Retina (tissue), 1 donor: ENCODE results near the gene PSKH1.
"Not testable (repeated sequence)": the region's sequence is repeated elsewhere in the genome, so short reads cannot be mapped to it uniquely, and the experiment has no call there.

Source experiments
- DNase-seq: peaks from one replicate; pipeline ENCODE4 v3.0.0-alpha.2; 2016

Gene PSKH1

GRCh38 chr16:67892899-67893742 lies at the start of gene PSKH1:
Gene PSKH1 (plus strand): TSS chr16:67893254. CDS start chr16:67908750, 15,496 bp downstream.
- peak; percentile 95 for DNase-seq

- DNase-seq, result no peak
Measured at GRCh38 chr16:67843343-67843765, 49.7 kb upstream of the PSKH1 start.

DNA sequence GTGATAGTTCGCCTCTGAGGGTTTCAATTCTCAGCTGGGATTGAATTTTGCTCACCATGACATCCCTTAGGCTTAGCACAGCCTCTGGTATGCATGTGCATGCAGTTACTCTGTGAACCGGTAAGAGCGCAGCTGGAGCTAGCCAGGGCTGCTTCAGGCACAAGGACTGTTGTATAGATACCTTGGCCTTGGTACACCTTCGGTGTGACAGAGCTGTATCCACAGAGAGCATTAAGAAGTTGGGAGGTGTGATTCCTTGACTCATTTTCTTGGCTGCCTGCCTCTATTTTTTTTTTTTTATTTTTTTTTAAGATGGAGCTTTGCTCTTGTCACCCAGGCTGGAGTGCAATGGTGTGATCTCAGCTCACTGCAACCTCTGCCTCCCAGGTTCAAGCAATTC lies 48.6 kb upstream of the PSKH1 start:
- no peak for DNase-seq

- DNase-seq, result no peak
Measured at GRCh38 chr16:67845291-67846062, 47.6 kb upstream of the PSKH1 start.

GRCh38 chr16:67846063-67846319 lies 47.1 kb upstream of the PSKH1 start:
- no peak for DNase-seq

- peak; percentile 99 for DNase-seq
Measured at GRCh38 chr16:67846320-67847063, 46.6 kb upstream of the PSKH1 start, which contains the start of gene NUTF2. Gene NUTF2 (plus strand): TSS chr16:67846933. CDS start chr16:67865131, 18,198 bp downstream.

DNA sequence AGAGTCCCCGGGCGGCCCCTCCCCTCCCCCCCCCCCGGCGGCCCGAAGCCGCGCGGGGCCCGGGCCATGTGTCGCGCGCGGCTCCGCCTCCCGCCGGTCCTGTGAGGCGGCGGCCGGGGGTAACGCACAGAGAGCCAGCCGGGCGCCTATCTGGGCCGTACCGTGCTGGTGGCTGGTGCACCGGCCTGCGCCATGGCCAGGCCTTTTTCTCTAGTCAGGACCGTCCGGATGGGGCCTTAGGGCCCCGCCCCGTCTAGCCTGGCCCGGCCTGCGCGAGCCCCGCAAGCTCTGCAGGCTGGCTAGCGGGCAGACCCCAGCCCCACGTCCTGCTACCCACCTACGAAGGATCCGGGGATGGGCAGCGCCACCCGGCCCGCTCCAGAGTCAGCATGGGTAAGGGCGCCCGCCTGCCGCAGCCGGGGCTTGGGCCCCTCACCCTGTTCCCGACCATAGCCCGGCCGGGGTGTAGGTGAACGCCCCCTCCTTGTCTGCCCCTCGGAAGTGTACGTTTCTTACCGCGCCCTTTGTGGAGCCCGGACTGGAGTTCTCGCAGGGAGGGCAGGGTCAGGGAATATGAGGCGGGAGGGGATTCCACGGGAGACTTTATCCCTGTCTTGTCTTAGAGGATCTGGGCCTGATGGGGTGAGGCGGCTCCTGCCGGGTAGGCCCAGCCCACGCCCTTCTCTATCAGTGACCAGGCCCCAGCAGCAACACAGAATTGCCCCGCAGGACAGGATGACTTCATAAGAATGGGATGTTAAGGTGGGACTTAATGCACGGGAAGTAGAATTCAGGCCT lies 45.8 kb upstream of the PSKH1 start, which contains the start of gene CENPT:
Gene CENPT, minus strand, starts transcription at position 630 of the 798 bp plus-strand sequence. CDS start 13,834 bp downstream, outside the sequence.
- peak; percentile 66 for DNase-seq

- DNase-seq, result no peak
Measured at GRCh38 chr16:67848118-67848517, 44.9 kb upstream of the PSKH1 start.

DNA sequence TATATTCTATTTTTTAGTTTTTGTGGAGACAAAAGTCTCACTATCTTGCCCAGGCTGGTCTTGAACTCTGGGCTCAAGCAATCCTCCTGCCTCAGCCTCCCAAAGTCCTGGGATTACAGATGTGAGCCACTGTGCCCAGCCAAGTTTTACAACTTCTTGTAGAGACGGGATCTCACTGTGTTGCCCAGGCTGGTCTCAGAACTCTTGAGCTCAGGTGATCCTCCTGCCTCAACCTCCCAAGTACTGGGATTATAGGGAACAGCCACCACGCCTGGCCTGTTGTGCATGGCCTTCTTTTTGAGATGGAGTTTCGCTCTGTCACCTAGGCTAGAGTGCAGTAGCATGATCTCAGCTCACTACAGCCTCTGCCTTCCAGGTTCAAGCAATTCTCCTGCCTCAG lies 39.4 kb upstream of the PSKH1 start:
- no peak for DNase-seq

- DNase-seq, result no peak
Measured at GRCh38 chr16:67855789-67856188, 37.3 kb upstream of the PSKH1 start.

- no peak for DNase-seq
Measured at GRCh38 chr16:67856927-67857546, 36.0 kb upstream of the PSKH1 start.

- no peak for DNase-seq
Measured at GRCh38 chr16:67857547-67858233, 35.4 kb upstream of the PSKH1 start.

GRCh38 chr16:67858500-67858899 lies 34.6 kb upstream of the PSKH1 start:
- DNase-seq, result no peak

- no peak for DNase-seq
Measured at GRCh38 chr16:67860589-67861398, 32.3 kb upstream of the PSKH1 start.

DNA sequence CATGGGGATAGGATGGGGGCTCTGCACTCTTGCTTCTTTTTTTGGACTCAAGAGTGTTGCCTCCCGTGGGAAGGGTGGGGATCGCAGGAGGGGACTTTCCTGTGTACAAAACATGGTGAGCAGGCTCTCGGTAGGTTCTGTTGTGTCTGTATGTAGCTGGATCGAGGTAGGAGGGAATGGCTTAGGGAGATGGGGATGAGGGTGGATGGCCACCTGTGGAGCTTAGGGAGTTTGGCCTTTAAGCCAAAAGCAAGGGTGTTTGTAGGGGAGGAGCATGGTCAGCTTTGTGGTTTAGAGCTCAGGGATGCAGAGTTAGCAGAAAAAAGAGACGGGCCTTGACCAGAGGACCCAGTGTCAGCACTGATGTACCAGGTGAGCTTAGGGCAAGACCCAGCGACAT lies 31.2 kb upstream of the PSKH1 start:
- DNase-seq, result no peak

GRCh38 chr16:67862623-67863583 lies 30.2 kb upstream of the PSKH1 start:
- no peak for DNase-seq

GRCh38 chr16:67864044-67864443 lies 29.0 kb upstream of the PSKH1 start:
- not testable (repeated sequence) for DNase-seq

DNA sequence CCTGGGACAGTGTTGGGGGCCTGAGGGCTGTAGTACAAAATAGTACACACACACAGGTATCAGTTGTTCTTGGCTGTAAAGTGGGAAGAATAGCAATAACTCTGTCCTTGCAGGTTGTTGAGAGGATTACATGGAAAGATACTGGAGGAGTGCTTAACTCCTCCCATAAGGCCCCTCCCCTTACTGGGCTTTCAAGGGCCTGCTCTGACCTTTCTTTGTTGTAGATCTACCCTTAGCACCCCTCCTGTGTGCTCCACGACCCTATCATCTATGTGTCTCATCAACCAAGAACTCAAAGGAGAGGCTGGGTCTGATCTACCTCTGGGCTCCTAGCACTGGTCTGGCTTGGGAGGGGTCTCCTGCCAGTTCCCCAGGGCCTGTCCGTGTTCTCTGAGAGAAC lies 28.5 kb upstream of the PSKH1 start:
- no peak for DNase-seq

DNA sequence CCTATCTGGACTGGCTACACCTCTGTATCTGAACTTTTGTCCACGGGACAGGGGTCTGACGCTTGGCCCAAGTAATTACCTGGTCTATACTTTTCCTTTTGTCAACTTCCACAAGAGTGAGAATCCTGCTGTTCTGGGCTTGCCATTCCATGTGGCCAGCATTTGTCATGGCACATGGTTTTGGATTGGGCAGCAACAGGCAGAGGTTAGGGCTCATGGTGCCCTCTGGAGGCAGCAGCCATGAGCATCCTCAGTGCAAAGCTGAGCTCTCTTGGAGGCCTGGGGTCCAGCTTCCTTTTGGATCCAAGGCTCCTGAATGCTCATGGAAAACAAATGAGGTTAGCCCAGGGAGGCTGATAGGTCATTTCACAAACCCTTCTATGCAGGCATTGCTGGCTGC lies 27.7 kb upstream of the PSKH1 start:
- DNase-seq, result peak; percentile 19
